Measurements from ENCODE around the gene GPR35.

Gene GPR35

GRCh38 chr2:240590681-240591111 is 34.6 kb upstream of the GPR35 start:
- Histone ChIP-seq H3K9ac (ENCODE audit: low read depth, low read length) (no peak overlapping the region), H3K27ac (ENCODE audit: low read length) (no peak overlapping the region), H3K9me3 (ENCODE audit: insufficient read depth, low read depth, low read length) (no peaks in the 10 kb centered on the region), H3K36me3 (ENCODE audit: insufficient read depth, low read depth, low read length) (peaks cover 8% of the 10 kb centered on the region; the same call in 1 of the 2 replicates), H3K4me3 (ENCODE audit: low read length) (no peak overlapping the region), H3K27me3 (ENCODE audit: insufficient read depth, low read length) (no peaks in the 10 kb centered on the region), H3K4me1 (ENCODE audit: insufficient read depth, low read length) (0 out of 2 replicates have a peak, but pooled peaks cover 4% of the 10 kb centered on the region)

DNA sequence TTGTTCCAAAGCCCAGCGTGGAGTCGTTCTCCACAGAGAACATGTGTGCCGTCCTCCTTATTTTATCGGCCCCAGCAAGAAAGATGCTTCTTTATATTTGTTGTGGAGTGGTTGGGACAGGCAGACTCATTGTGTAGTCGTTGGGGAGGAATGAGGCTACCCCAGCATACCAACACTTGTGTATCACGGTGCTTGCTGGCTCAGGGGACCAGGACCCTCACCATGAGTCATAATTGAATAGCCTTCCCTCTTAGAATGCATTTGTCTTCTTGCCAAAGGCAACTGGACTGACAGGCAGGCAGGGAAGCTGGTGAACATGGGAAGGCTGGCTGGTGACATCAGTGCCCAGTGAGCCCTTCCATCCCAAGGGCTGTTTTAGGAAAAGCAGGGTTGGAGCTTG is 34.1 kb upstream of the GPR35 start:
- Histone ChIP-seq H3K27ac (ENCODE audit: low read length) (no peak overlapping the region), H3K9me3 (ENCODE audit: insufficient read depth, low read depth, low read length) (no peaks in the 10 kb centered on the region), H3K36me3 (ENCODE audit: insufficient read depth, low read depth, low read length) (peaks cover 8% of the 10 kb centered on the region; the same call in 1 of the 2 replicates), H3K9ac (ENCODE audit: low read depth, low read length) (no peak overlapping the region), H3K27me3 (ENCODE audit: insufficient read depth, low read length) (no peaks in the 10 kb centered on the region), H3K4me3 (ENCODE audit: low read length) (no peak overlapping the region), H3K4me1 (ENCODE audit: insufficient read depth, low read length) (0 out of 2 replicates have a peak, but pooled peaks cover 4% of the 10 kb centered on the region)

- Histone ChIP-seq H3K27me3 (ENCODE audit: insufficient read depth, low read length) (no peaks in the 10 kb centered on the region), H3K9me3 (ENCODE audit: insufficient read depth, low read depth, low read length) (no peaks in the 10 kb centered on the region), H3K4me1 (ENCODE audit: insufficient read depth, low read length) (0 out of 2 replicates have a peak, but pooled peaks cover 4% of the 10 kb centered on the region), H3K4me3 (ENCODE audit: low read length) (no peak overlapping the region), H3K9ac (ENCODE audit: low read depth, low read length) (no peak overlapping the region), H3K36me3 (ENCODE audit: insufficient read depth, low read depth, low read length) (peaks cover 8% of the 10 kb centered on the region; the same call in 1 of the 2 replicates), H3K27ac (ENCODE audit: low read length) (no peak overlapping the region)
These were observed 33.5 kb upstream of the GPR35 start for GRCh38 chr2:240591784-240592183.

- Histone ChIP-seq H3K27me3 (ENCODE audit: insufficient read depth, low read length) (no peaks in the 10 kb centered on the region), H3K4me1 (ENCODE audit: insufficient read depth, low read length) (no peaks in the 10 kb centered on the region), H3K27ac (ENCODE audit: low read length) (no peak overlapping the region), H3K9ac (ENCODE audit: low read depth, low read length) (no peak overlapping the region), H3K9me3 (ENCODE audit: insufficient read depth, low read depth, low read length) (no peaks in the 10 kb centered on the region), H3K4me3 (ENCODE audit: low read length) (no peak overlapping the region), H3K36me3 (ENCODE audit: insufficient read depth, low read depth, low read length) (peaks cover 8% of the 10 kb centered on the region; the same call in 1 of the 2 replicates)
These were observed 32.1 kb upstream of the GPR35 start for GRCh38 chr2:240593026-240593702.

DNA sequence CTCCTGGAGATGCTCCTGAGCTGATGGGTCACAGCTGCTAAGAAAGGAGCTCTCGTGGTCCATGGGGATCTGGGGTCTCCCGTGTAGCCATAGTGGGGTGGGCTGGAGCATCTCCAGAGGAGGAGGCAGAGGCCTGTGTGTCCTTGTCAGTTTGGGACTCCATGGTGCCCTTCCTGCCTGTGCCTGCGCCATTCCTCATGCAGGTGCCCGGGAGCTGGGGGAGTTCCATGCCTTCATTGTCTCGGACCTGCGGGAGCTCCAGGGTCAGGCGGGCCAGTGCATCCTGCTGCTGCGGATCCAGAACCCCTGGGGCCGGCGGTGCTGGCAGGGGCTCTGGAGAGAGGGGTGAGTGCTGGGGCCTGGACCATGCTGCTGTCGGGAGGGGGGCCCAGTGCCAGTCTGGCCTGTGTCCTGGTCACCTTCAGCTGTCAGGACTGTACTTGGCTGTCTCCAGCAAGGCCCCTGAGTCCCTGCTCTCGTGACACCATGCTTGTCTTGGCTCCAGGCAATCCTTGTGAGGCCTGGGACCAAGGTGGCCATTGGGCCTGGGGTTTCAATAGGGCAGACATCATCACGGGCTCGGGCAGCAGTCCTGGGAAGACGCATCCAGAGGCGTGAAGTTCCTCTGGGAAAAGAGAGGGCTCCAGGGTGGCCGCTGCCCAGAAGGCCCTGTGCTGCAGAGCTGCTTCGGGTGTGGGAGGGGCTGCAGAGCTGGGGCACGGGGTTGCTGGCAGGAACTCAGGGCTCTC is 31.4 kb upstream of the GPR35 start:
- Histone ChIP-seq H3K9ac (ENCODE audit: low read depth, low read length) (no peak overlapping the region), H3K27me3 (ENCODE audit: insufficient read depth, low read length) (no peaks in the 10 kb centered on the region), H3K9me3 (ENCODE audit: insufficient read depth, low read depth, low read length) (no peaks in the 10 kb centered on the region), H3K36me3 (ENCODE audit: insufficient read depth, low read depth, low read length) (peaks cover 8% of the 10 kb centered on the region; the same call in 1 of the 2 replicates), H3K4me1 (ENCODE audit: insufficient read depth, low read length) (no peaks in the 10 kb centered on the region), H3K4me3 (ENCODE audit: low read length) (no peak overlapping the region), H3K27ac (ENCODE audit: low read length) (no peak overlapping the region)

DNA sequence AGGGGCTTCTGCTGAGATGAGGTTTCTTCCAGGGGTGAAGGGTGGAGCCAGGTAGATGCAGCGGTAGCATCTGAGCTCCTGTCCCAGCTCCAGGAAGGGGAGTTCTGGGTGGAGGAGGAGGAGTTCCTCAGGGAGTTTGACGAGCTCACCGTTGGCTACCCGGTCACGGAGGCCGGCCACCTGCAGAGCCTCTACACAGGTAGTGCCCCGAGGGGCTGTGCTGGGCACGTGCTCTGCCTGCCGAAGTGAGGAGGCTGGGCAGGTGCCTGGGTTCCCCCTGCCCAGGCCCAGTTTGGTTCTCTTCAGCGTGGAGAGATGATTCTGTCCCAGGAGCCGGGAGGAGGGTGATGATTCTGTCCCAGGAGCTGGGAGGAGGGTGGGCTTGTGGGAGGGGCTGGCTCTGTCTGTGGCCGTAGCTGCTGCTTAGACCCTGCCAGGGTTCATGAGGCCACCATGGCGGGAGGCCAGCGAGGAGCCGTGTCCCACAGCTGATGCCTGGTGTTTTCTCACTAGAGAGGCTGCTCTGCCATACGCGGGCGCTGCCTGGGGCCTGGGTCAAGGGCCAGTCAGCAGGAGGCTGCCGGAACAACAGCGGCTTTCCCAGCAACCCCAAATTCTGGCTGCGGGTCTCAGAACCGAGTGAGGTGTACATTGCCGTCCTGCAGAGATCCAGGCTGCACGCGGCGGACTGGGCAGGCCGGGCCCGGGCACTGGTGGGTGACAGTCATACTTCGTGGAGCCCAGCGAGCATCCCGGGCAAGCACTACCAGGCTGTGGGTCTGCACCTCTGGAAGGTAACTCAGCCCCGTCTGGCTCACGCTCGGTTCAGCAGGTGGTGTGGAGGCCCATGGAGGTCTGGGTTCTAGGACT is 30.5 kb upstream of the GPR35 start:
- H3K4me1 ChIP-seq (ENCODE audit: insufficient read depth, low read length): no peaks in the 10 kb centered on the region
- H3K27ac ChIP-seq (ENCODE audit: low read length): no peak overlapping the region
- no peaks in the 10 kb centered on the region for H3K9me3 ChIP-seq (ENCODE audit: insufficient read depth, low read depth, low read length)
- no peak overlapping the region for H3K9ac ChIP-seq (ENCODE audit: low read depth, low read length)
- peaks cover 12% of the 10 kb centered on the region; the same call in 1 of the 2 replicates for H3K36me3 ChIP-seq (ENCODE audit: insufficient read depth, low read depth, low read length)
- no peaks in the 10 kb centered on the region for H3K27me3 ChIP-seq (ENCODE audit: insufficient read depth, low read length)
- H3K4me3 ChIP-seq (ENCODE audit: low read length): no peak overlapping the region

- no peak overlapping the region for H3K4me3 ChIP-seq (ENCODE audit: low read length)
- no peak overlapping the region for H3K9ac ChIP-seq (ENCODE audit: low read depth, low read length)
- H3K9me3 ChIP-seq (ENCODE audit: insufficient read depth, low read depth, low read length): no peaks in the 10 kb centered on the region
- no peak overlapping the region for H3K27ac ChIP-seq (ENCODE audit: low read length)
- peaks cover 14% of the 10 kb centered on the region; the same call in 1 of the 2 replicates for H3K36me3 ChIP-seq (ENCODE audit: insufficient read depth, low read depth, low read length)
- no peaks in the 10 kb centered on the region for H3K4me1 ChIP-seq (ENCODE audit: insufficient read depth, low read length)
- no peaks in the 10 kb centered on the region for H3K27me3 ChIP-seq (ENCODE audit: insufficient read depth, low read length)
These were observed 29.8 kb upstream of the GPR35 start for GRCh38 chr2:240595381-240596079.

DNA sequence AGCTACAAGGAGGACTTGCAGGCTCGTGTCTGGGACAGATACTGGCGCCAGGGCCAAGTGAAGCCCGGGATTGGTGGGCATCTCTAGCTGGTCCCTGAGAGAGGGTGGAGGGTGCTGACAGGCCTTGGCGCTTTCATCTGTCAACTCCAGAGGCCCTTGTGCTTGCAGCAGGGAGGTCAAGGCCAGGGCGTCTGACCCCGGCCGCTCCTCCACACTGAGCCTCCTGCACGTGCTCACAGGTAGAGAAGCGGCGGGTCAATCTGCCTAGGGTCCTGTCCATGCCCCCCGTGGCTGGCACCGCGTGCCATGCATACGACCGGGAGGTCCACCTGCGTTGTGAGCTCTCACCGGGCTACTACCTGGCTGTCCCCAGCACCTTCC is 29.2 kb upstream of the GPR35 start:
- H3K27ac ChIP-seq (ENCODE audit: low read length): no peak overlapping the region
- no peaks in the 10 kb centered on the region for H3K4me1 ChIP-seq (ENCODE audit: insufficient read depth, low read length)
- no peak overlapping the region for H3K4me3 ChIP-seq (ENCODE audit: low read length)
- no peaks in the 10 kb centered on the region for H3K27me3 ChIP-seq (ENCODE audit: insufficient read depth, low read length)
- no peak overlapping the region for H3K9ac ChIP-seq (ENCODE audit: low read depth, low read length)
- no peaks in the 10 kb centered on the region for H3K9me3 ChIP-seq (ENCODE audit: insufficient read depth, low read depth, low read length)
- H3K36me3 ChIP-seq (ENCODE audit: insufficient read depth, low read depth, low read length): peaks cover 10% of the 10 kb centered on the region; the same call in 1 of the 2 replicates

DNA sequence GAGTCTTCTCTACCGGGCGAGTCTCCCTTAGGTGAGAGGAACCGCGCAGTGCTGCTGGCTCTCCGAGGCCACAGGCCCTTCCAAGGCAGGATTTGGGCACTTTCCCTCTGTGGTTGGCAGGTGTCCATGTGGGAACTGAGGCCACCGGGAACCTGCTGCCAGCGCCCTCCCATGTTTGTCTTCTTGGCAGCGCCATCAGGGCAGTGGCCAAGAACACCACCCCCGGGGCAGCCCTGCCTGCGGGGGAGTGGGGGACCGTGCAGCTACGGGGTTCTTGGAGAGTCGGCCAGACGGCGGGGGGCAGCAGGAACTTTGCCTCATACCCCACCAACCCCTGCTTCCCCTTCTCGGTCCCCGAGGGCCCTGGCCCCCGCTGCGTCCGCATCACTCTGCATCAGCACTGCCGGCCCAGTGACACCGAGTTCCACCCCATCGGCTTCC is 28.8 kb upstream of the GPR35 start:
- H3K27me3 ChIP-seq (ENCODE audit: insufficient read depth, low read length): no peaks in the 10 kb centered on the region

DNA sequence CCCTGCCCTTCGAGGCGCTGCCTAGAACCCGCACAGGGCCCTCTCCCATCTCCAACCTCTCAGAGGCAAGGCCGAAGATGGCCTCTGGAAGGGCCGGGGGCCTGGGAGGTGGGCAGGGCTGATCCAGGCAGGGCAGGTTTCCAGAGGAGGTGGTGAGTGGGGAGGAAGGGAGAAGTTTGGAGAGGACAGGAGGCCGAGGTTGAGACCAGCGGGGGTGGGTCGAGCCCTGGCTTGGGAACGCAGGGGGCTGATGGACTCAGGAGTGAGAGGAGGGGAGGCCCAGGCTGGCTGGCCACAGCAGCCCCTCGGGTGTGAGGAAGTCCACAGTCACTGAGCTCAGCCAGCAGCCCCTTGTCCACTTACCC is 28.2 kb upstream of the GPR35 start:
- no peak overlapping the region for H3K9ac ChIP-seq (ENCODE audit: low read depth, low read length)
- H3K36me3 ChIP-seq (ENCODE audit: insufficient read depth, low read depth, low read length): peaks cover 6% of the 10 kb centered on the region; the same call in 1 of the 2 replicates
- H3K27me3 ChIP-seq (ENCODE audit: insufficient read depth, low read length): no peaks in the 10 kb centered on the region
- no peaks in the 10 kb centered on the region for H3K9me3 ChIP-seq (ENCODE audit: insufficient read depth, low read depth, low read length)
- H3K4me3 ChIP-seq (ENCODE audit: low read length): no peak overlapping the region
- no peaks in the 10 kb centered on the region for H3K4me1 ChIP-seq (ENCODE audit: insufficient read depth, low read length)
- H3K27ac ChIP-seq (ENCODE audit: low read length): no peak overlapping the region

More for the DNA sequence above, 28.8 kb upstream of the GPR35 start:
- no peak overlapping the region for H3K27ac ChIP-seq (ENCODE audit: low read length)
- no peaks in the 10 kb centered on the region for H3K4me1 ChIP-seq (ENCODE audit: insufficient read depth, low read length)
- no peaks in the 10 kb centered on the region for H3K9me3 ChIP-seq (ENCODE audit: insufficient read depth, low read depth, low read length)
- peaks cover 6% of the 10 kb centered on the region; the same call in 1 of the 2 replicates for H3K36me3 ChIP-seq (ENCODE audit: insufficient read depth, low read depth, low read length)
- no peak overlapping the region for H3K9ac ChIP-seq (ENCODE audit: low read depth, low read length)
- H3K4me3 ChIP-seq (ENCODE audit: low read length): no peak overlapping the region
